ENCODE measurements around the gene NME4.
A peak's percentile ranks its signal among the peaks of the same experiment; 100 is the strongest.
"Not testable (repeated sequence)": the region's sequence is repeated elsewhere in the genome, so short reads cannot be mapped to it uniquely, and the experiment has no call there.

NME4 gene

DNA sequence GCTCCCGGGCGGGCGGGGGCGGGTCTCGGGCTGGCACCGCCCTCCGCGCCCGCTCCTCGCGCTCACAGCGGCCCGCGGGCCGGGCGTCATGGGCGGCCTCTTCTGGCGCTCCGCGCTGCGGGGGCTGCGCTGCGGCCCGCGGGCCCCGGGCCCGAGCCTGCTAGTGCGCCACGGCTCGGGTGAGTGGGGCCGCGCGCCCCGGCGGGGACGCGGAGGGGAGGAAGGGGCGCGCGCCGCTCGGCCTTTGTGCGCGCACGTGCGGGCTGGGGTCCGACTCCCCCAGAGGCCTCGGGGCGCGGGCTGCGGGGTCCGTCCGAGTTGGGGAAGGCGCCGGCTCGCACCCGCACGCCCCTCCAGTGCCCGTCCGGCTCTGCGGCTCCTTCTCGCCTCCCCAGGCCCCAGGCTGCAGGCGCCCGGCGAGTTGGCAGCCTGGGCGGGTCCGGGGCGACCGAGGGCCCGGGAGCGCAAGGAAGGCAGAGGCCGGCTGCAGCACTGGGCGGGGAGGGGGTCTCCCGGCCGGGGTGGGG lies at the start of gene NME4:
Gene NME4, plus strand, starts transcription at position 65 of the 527 bp plus-strand sequence. Its CDS starts 24 bp downstream, at position 89.
- DNase-seq (ENCODE audit: low read depth, low spot score), result no peak

DNA sequence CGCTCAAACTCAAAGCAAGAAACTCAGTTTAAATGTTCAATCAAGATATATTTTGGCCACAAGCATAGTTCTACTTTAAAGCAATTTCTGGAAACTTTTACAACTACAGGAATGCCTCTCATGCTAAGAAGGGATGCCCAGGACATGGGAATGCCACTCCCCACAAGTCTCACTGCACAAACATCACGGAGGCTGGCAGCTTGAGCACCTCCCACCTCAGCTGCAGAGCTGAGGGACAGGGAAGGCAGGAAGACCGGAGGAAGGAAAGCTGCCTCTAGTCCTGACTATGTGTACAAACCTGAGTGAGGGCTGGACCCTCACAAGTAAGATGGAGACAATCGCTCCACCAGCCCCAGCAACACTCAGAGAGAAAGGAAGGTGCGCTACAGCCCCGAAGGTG lies 49.8 kb upstream of the NME4 start:
- DNase-seq (ENCODE audit: low read depth, low spot score), result no peak

DNA sequence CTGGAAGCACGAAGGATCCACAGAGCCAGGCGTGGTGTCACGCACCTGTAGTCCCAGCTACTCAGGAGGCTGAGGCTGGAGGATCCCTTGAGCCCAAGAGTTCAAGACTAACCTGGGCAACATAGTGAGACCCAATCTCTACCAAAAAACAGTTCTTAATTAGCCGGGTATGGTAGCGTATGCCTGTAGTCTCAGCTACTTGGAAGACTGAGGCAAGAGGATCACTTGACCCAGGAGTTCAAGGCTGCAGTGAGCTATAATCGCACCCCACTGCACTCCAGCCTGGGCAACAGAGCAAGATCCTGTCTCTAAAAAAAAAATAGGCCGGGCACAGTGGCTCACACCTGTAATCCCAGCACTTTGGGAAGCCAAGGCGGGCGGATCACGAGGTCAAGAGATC lies 48.5 kb upstream of the NME4 start:
- not testable (repeated sequence) for DNase-seq (ENCODE audit: low read depth, low spot score)

DNA sequence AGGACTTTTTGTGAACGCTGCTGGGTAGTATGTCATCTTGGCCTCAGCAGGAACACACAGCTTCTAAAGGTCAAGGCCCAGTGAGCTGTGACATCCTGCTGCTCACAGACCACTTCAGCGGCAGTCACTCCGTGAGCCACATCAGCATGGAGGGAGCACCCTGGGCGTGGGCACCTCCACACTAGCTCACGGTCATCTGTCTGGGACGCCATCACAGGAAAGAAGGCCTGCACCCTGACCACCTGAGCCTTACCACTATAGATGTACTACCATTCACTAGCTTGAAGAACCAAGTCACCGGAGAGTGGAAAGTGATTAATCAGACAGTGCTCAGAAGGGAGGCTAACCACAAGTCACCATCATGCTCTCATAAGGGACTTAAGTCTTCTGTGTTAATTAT lies 47.8 kb upstream of the NME4 start:
- no peak for DNase-seq (ENCODE audit: low read depth, low spot score)

DNA sequence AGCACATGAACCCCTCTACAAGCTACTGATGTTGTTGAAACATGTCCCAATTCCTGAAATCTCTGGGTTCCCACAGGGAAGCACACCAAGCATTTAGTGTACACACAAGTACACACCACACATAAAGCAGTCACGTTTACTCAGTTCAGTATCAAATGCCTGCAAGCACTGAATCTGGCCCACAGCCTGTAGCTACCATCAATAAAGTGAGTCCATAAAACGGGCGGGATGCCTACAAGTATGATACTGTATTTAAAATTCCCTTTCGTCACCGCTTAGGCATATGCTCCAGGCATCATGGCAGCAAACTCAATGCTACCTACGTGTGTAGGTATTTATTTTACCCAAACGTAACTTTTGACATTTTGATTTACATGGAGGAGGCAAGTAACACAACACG lies 46.8 kb upstream of the NME4 start:
- no peak for DNase-seq (ENCODE audit: low read depth, low spot score)

DNA sequence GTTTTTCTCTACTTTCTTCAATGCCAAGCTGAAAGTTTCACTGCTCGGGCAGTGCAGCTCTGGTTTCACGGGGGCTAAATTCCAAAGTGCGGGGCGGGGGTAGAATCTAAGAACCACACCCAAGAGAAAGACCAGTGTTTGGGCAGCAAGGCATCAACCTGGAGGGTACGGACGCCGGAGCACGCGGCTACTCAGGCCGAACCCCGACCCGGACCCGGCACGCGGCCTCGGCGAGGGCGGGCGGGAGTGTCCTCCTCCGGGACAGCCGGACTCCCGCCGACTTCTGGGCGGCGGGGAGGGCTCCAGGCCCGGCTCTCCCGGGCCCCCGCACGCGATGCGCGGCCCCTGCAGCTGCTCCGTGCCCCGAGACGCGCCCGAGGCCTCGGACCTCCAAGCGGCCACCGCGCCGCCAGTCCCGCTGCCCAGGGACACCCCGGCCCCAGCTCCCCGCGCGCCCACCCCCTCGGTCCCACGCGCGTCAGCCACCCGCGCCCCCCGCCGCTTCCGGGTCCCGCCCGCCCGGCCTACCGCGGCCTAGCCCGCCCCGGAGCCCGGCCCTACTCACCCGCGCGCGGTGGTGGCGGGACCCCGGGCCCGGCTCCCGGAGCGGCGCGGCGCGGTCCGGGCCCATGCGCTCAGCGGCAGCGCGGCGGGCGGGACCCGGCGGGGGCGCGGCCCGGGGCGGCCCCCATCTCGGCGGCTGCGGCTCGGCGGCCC lies 45.0 kb upstream of the NME4 start:
- no peak for DNase-seq (ENCODE audit: low read depth, low spot score)

DNA sequence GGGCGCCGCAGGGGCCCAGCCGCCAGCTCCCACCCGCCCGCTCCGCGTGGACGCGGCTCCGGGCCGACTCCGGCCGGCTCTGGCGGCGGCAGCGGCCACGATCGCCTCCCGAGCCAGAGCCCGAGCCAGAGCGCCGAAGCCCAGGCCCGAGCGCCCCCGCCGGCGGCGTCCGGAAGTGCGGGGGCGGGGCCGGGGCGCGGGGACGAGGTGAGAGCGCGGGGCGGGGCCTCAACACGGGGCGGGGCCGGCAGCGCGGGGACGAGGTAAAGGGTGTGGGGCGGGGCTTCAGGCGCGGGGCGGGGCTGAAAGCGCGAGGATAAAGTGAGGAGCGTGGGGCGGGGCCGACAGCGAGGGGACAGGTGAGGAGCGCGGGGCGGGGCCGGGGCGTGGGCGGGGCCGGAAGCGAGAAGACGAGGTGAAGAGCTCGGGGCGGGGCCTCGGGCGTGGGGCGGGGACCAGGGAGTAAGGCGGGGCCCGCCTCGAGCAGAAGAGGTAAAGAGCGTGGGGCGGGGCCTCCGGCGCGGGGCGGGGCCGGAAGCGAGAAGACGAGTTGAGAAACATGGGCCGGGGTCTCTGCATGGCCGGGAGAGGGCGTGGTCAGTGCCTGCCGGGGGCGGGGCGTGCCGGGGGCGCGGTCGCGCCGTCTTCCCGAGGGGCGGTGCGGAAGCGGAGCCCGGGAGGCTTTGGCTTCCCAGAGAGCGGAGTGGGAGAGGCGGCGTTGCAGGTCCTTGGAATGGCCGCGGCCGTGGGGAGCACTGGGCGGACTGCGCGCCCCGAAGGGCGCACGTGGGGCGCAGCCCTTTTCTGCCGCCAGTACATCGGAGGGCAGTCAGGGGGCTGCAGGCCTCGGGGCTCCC lies 44.2 kb upstream of the NME4 start, which contains the start of gene AXIN1:
Gene AXIN1, minus strand, starts transcription at position 177 of the 857 bp plus-strand sequence. CDS start 5,698 bp downstream, outside the sequence.
- peak; percentile 25 for DNase-seq (ENCODE audit: low read depth, low spot score)

DNA sequence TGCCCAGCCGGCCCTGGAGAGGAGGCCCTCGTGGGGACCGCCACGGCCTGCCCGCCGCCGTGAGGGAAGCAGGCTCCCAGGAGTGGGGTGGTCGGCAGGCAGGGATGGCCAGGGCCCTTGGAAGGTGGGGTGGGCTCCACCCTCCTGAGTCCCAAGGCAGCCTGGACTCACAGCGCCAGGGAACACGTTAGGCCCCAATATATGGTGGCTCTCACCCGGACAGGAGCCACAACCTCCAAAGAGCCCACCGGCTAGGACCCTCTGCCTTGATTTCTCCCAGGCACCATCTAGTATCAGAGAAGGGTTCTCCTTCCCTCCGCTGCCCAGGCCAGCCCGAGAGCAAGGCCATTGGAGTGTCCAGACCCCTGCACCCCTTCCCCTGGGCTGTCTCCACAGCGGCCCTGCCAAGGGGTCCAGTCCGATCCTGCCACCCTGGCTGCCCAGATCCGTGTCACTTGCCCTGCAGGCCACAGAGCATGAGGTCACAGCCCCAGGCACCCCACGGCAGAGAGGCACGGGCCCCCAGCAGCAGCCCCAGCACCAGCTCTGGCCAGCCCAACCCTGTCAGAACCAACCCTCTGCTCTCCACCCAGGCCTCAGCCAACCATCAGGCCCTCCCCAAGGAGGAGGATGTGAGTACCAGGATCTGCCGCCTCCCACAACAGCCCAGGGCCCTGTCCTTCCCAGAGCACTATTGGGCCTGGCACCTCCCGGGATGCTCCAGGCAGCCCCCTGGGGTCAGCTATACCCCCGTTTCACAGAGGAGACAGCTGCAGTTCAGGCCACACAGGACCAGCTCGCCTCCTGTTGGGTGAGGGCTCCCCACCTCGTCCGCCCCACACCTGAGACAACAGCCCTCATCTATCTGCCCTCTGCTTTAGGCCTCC lies 43.4 kb upstream of the NME4 start:
- DNase-seq (ENCODE audit: low read depth, low spot score), result no peak

DNA sequence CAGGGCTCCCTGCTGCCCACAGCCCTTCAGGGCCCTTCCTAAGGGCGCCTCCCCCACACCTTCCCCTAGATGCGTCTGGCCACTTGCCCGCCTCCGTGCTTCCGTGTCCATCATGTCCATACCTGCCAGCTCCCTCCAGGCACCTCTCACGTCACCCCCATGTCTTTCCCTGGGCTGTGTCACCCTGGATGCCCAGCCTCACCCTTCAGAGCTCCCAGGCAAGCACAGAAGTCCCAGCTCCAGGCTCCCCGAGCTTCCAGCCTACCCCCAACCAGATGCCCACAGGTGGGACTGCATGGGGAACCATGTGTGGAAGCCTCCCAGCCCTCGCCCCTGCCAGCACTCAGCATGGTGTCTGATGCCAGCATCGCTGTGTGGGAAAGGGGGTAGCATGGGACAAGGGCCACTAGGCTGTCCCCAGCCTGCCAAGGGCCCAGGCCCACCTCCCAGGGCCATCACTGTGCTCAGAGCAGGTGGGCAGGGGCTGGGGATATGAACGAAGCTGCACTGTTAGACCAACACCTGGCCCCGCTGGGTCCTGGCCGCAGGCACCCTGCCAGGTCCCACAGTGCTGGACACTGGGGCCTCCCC lies 42.6 kb upstream of the NME4 start:
- DNase-seq (ENCODE audit: low read depth, low spot score), result no peak

DNA sequence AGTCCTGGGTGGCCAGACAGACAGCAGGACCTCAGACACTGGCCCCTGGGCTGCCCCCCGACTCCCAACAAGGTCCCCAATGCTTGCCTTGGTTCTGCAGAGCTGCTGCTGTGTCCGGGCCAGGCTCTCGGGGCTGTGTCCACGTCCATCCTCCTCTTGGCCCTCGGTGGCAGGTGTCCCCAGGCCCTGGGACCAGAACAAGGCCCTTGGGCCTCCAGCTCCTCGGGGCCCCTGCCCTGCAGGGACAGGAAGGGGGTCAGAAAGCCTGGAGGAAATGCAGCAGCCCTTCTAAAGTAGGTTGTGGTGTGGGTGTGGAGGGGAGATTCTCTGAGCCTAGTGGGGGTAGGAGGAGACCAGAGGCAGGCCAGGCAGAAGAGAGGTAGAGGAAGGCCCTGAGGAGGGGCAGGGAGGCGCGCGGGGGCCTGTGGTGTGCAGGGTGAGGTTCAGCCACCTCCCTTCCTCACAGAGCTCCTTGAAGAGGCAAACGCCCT lies 42.0 kb upstream of the NME4 start:
- no peak for DNase-seq (ENCODE audit: low read depth, low spot score)

DNA sequence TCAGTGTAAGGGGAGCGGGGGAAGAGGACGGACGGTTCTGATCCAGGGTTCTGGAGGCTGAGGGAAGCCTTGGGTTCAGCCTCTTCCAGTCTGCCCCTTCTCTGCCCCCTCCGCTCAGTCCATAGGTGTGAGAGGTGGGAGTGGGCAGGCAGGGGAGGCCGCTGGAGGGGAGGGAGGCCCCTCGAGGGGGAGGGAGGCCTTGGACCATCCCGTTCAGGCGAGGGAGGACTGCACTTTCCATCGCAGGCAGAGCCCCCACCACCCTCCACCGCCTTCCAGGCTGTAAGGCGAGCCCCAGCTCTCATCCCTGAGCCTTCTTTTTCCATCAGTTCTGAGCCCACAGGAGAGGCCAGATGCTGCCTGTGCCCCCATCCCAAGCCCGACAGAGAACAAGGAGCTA lies 40.3 kb upstream of the NME4 start:
- DNase-seq (ENCODE audit: low read depth, low spot score), result no peak

DNA sequence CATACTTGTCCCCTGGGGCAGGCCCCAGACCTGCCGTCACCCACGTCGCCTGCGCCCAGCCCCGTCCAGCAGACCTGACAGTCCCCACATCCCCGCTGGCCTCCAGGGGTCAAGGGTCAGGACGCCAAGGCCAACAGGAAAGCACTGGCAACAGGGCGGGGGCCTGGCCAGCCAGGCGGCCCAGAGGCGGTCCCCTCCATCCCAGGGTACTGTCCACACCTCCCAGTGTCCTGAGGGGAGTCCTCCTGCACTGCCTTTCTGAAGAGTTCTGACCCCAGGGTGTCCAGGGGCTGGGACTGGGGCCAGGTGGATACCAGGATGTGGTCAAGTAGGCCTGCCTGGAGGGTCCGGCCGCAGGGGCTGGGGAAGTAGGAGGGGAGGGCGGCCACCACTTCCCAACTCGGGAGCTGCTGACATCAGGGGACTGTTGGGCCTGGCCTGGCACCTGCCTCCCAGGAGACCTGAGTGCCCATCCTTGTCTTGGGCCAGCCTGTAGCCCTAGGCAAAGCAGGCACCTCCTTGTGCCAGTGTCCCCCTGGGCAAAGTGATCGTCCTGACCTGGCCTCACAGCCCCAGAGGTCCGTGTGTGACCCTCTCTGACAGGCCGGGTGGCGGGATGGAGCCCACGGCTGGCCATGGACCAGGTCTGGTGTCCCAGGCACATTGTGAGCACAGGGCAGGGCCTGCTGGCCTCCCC lies 37.8 kb upstream of the NME4 start:
- no peak for DNase-seq (ENCODE audit: low read depth, low spot score)

DNA sequence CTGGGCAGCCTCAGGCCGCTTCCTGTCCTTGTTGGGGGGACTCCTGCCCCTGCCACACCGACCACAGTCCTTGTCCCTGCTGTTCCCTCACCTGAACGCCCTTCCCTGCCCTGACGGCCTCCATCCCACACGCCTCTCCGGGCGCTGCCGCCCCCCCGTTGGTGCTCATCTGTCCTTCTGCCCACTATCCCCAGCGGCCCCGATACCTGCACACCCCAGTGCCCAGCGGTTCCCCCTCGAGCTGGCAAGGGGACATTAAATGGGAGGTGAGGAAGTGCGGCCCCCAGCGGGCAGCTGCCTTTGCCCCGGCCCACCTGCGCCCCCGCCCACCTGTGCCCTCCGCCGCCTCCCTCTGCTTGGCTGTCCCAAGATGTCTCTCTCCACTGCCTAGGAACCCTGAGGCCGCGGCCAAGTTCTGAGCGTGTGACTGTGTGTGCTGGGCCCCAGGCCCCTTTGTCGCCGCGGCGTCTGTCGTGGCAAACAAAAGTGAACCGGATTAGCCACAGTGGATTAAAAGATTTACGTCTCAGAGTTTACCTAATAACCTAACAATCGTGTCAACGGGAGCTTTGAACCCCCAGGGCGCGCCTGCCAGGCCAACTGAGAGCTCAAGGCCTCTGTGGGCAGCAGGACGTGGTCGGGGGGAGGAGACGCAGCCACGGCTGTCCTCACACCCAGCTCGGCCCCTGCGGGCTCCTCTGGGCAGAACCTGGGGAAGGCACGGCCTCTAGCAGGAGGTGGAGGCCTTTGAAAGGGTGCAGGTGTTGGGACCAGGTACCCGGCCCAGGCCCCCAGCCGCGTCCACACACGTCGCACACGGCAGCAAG lies 36.9 kb upstream of the NME4 start:
- no peak for DNase-seq (ENCODE audit: low read depth, low spot score)

DNA sequence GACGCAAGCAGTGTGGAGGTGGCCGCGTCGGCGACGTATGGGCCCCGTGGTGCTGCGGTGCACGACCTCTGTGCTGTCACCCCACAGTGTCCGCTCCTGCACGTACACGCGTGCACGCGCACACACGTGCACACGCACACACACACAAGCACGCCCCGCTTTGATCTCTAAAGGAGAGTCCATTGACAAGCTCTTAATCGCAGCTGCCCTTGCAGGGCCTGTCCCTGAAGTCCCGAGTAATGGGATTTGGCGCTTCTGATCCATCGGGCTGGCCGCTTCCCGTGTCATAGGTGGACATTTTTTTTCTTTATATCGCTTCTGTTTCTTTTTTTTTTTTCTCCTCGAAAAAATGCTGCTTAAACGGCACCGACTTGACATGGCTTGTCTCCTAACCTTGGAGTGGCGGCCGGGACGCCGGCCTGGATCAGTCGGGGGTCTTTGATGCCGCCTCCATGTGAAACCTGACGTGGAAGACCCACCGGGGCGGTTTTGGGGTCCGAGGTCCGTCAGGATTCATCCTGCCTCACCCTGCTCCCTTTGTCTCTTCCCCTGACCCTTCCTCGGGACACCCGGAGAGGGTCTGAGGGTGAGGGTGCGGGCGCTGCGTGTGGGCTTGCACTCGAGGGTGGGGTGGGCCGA lies 36.2 kb upstream of the NME4 start:
- DNase-seq (ENCODE audit: low read depth, low spot score), result no peak

DNA sequence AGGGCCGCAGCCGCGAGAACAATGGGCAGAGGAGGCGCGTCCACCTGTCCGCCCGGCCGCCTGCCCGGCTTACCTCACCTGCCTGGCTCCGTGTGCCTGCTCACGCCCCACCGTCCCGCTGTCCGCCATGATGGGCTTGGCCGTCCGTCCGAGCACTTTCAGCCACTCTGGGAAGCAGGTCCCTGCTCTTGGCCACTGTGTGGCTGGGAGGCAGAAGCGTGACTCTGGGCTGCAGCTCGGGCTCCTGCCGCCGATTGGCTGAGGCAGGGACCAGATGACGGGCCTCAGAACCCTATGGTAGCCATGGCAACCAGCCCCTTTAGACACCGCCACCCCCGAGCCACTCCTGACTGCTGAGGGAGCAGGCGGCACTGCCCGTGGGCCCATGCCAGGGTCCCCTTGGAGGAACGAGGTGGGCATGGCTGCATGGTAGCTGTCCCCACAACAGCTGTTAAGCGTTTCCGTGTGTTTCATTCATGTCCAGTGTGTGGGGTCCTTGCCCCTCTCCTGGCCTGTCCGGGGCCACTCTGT lies 35.6 kb upstream of the NME4 start:
- DNase-seq (ENCODE audit: low read depth, low spot score), result no peak

DNA sequence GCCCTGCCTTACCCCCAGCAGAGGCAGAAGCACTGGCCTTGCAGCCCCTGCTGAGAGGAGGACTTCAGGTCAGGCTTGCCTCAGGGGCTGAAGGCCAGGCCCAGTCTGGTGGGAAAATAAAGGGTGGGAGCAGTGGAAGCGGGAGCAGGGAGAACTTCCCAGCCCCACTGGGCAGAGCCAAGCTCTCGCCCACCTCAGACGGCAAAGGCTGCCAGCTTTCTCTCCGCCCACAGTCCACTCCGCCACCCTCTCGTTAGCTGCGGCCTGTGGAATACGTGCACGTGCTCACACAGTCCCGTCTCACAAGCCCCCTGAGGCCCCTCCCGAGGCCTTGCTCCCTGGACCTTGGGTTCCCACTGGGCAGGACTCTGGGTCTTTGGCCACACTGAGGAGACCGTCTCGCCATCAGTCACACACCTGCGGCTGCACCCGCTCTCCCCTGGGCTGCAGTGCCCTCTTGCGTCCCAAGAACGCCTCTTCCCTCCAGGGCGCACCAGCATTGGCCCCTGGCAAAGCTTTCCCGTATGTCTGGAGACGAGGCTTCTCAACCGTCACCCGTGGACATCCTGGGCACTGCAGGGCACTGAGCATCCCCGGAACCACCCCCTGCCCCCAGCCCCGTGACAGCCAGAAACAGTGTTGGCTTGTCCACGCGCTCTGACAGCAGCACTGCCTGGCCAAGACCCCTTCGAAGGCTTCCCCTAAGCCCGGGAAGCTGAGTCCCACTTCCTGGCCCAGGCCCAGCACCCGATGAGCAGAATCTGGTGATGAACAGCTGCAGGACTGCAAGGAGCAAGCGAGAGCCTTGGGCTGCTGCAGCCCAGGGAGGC lies 34.9 kb upstream of the NME4 start:
- DNase-seq (ENCODE audit: low read depth, low spot score), result no peak

DNA sequence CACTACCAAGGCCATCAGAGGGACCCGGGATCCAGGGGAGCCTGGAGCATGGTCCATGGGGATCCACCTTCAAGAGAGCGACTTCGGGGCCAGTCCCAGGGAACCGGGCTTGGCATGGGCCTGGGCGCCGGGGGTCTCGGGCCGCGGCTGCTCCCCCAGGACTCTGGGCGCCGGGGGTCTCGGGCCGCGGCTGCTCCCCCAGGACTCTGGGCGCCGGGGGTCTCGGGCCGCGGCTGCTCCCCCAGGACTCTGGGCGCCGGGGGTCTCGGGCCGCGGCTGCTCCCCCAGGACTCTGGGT lies 34.3 kb upstream of the NME4 start:
- DNase-seq (ENCODE audit: low read depth, low spot score), result not testable (repeated sequence)

DNA sequence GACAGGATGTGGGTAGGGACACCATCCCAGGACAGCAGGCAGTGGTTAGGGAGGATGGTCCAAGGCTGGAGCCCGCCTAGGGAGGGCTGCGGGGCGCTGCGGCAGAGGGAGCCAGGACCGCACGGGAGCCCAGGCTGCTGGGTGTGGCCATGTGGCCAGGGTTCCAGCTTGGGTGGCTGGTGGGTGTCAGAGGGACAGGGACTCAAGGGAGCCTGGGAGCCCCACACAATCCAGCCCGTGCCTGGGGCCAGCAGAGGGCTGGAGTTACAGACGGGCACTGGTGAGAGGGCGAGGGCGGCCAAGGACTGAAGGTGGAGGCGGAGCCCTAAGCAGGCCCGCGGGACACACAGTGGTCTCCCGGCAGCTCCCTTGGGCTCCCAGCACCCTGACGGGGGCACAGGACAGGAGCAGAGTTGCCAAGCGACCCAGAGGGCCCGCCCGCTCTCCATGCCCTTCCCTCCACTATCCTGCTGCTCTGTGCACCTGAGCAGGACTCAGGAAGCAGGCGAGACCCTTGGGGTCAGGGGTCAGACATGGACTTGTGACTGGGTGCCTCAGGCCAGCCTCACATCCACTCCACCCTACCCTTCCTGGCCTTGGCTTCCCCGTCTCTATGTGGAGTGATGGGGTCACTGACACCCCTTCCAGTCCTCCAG lies 33.8 kb upstream of the NME4 start:
- DNase-seq (ENCODE audit: low read depth, low spot score), result no peak
